ENCODE results near the gene SLC6A4. TPM values are rescaled to one million over a fixed set of nuclear protein-coding genes. Genes with fewer than 3 reads are reported as not detected.

The SLC6A4 gene
- not detected in 2 replicates for total RNA-seq
- long read RNA-seq: 0 reads

GRCh38 chr17:30235386-30236296 lies at the start of gene SLC6A4:
TSS of gene SLC6A4 (minus strand) at chr17:30235697. CDS start at chr17:30221958, 13,739 bp downstream.
- Mint-ChIP-seq H3K4me3 (peak within 1 kb of the TSS; percentile 74), H3K36me3 (ENCODE audit: low read depth) (peaks cover 3% of the 10 kb centered on the region), H3K9me3 (peaks cover 6% of the 10 kb centered on the region), H3K27me3 (ENCODE audit: low read depth) (peaks cover 90% of the 10 kb centered on the region), H3K27ac (ENCODE audit: unreplicated experiment) (no peak within 1 kb of the TSS), H3K4me1 (peaks cover 8% of the 10 kb centered on the region)
- TF ChIP-seq, protein P1, sequence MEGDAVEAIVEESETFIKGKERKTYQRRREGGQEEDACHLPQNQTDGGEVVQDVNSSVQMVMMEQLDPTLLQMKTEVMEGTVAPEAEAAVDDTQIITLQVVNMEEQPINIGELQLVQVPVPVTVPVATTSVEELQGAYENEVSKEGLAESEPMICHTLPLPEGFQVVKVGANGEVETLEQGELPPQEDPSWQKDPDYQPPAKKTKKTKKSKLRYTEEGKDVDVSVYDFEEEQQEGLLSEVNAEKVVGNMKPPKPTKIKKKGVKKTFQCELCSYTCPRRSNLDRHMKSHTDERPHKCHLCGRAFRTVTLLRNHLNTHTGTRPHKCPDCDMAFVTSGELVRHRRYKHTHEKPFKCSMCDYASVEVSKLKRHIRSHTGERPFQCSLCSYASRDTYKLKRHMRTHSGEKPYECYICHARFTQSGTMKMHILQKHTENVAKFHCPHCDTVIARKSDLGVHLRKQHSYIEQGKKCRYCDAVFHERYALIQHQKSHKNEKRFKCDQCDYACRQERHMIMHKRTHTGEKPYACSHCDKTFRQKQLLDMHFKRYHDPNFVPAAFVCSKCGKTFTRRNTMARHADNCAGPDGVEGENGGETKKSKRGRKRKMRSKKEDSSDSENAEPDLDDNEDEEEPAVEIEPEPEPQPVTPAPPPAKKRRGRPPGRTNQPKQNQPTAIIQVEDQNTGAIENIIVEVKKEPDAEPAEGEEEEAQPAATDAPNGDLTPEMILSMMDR (conservative IDR thresholded peaks at IDR 0.05): no peak
- DNase-seq (ENCODE audit: low read depth, low spot score): no peak

GRCh38 chr17:30279156-30279555 lies 43.7 kb upstream of the SLC6A4 start:
- Mint-ChIP-seq H3K4me3 (no peak overlapping the region), H3K27ac (ENCODE audit: unreplicated experiment) (no peak overlapping the region)
- no peak for DNase-seq (ENCODE audit: low read depth, low spot score)

DNA sequence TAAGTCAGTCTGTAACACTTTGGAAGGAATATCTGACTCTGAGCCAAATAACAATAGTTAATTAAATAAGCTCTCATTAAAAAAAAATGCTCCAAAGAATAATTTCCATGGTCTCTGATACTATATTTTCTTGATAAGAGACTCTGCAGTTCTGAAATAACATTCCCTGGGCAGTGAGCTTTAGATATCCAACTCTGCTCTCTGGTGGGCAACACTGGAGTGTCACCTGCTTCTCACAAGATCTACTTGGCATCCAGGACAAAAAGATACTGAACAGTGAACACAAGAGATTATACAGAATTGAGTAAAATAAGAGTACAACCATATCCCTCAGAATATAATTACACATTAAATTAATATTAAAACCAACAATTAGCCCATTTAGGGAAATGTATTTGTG lies 42.5 kb upstream of the SLC6A4 start:
- Mint-ChIP-seq H3K36me3 (ENCODE audit: low read depth) (peaks cover 8% of the 10 kb centered on the region), H3K4me1 (no peaks in the 10 kb centered on the region), H3K27me3 (ENCODE audit: low read depth) (no peaks in the 10 kb centered on the region), H3K9me3 (no peaks in the 10 kb centered on the region), H3K4me3 (no peak overlapping the region), H3K27ac (ENCODE audit: unreplicated experiment) (no peak overlapping the region)
- DNase-seq (ENCODE audit: low read depth, low spot score): no peak
- TF ChIP-seq, protein P1 (conservative IDR thresholded peaks at IDR 0.05): peak; percentile 72

More at GRCh38 chr17:30279156-30279555, 43.7 kb upstream of the SLC6A4 start:
- no peaks in the 10 kb centered on the region for H3K4me1 Mint-ChIP-seq
- no peaks in the 10 kb centered on the region for H3K27me3 Mint-ChIP-seq (ENCODE audit: low read depth)
- TF ChIP-seq, protein P1 (conservative IDR thresholded peaks at IDR 0.05): no peak
- H3K36me3 Mint-ChIP-seq (ENCODE audit: low read depth): peaks cover 3% of the 10 kb centered on the region
- no peaks in the 10 kb centered on the region for H3K9me3 Mint-ChIP-seq

DNA sequence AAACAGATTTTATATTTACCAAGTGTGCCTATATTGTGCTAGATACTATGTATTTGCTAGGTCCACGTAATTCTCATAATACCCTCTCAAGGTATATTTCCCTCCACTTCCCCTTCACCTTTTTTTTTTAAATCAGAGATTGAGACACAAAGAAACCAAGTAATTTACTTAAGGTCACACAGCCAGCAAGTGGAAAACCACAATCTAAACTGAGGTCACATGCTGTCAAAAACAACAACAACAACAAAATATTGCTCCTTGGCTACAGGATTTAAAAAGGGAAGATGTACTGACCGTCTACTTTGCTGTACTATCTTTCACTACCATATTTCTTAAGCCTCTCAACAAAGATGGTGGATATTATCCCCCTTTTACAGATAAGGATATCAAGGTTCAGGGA lies 40.4 kb upstream of the SLC6A4 start:
- peaks cover 18% of the 10 kb centered on the region for H3K36me3 Mint-ChIP-seq (ENCODE audit: low read depth)
- H3K4me3 Mint-ChIP-seq: no peak overlapping the region
- H3K27ac Mint-ChIP-seq (ENCODE audit: unreplicated experiment): no peak overlapping the region
- TF ChIP-seq, protein P1 (conservative IDR thresholded peaks at IDR 0.05): no peak
- H3K4me1 Mint-ChIP-seq: peaks cover 4% of the 10 kb centered on the region
- DNase-seq (ENCODE audit: low read depth, low spot score): no peak
- H3K9me3 Mint-ChIP-seq: no peaks in the 10 kb centered on the region
- no peaks in the 10 kb centered on the region for H3K27me3 Mint-ChIP-seq (ENCODE audit: low read depth)

DNA sequence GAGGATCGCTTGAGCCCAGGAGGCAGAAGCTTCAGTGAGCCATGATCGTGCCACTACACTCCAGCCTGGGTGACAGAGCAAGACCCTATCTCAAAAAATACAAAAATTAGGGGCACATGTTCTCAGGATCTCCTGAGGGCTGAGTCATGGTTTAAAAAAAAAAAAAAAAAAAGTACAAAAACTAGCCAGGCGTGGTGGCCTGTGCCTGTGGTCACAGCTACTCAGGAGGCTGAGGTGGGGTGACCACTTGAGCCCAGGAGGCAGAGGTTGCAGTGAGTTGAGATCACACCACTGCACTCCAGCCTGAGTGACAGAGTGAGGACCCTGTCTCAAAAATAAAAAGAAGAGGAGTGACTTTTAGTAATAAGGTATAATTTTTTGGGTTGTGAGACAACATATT lies 39.4 kb upstream of the SLC6A4 start:
- peaks cover 18% of the 10 kb centered on the region for H3K36me3 Mint-ChIP-seq (ENCODE audit: low read depth)
- DNase-seq (ENCODE audit: low read depth, low spot score): no peak
- H3K27ac Mint-ChIP-seq (ENCODE audit: unreplicated experiment): no peak overlapping the region
- TF ChIP-seq, protein P1 (conservative IDR thresholded peaks at IDR 0.05): no peak
- no peaks in the 10 kb centered on the region for H3K9me3 Mint-ChIP-seq
- no peaks in the 10 kb centered on the region for H3K27me3 Mint-ChIP-seq (ENCODE audit: low read depth)
- H3K4me1 Mint-ChIP-seq: peaks cover 4% of the 10 kb centered on the region
- H3K4me3 Mint-ChIP-seq: no peak overlapping the region
